Hepatocyte (in vitro differentiated cells): ENCODE results near the gene KHDRBS2. TPM values are rescaled to one million over a fixed set of nuclear protein-coding genes. Genes with fewer than 3 reads are reported as not detected.
A peak's percentile ranks its signal among the peaks of the same experiment; 100 is the strongest.

Source experiments
- DNase-seq: peaks from one replicate; pipeline ENCODE4 v3.0.0-alpha.2; 2016; ENCODE audit warnings: low spot score
- H2AFZ ChIP-seq: fragments of 200-600 bp; sonication (generic); 2 replicates; pipeline ENCODE4 v1.6.0; 2016; ENCODE audit warnings: antibody characterized with exemption, mild to moderate bottlenecking
- H3K27ac ChIP-seq: fragments of 200-600 bp; sonication (generic); 2 replicates; pipeline ENCODE4 v1.5.1; 2016; ENCODE audit warnings: mild to moderate bottlenecking
- H3K27me3 ChIP-seq: fragments of 200-600 bp; sonication (generic); 2 replicates; pipeline ENCODE4 v1.6.1; 2016
- H3K36me3 ChIP-seq: fragments of 200-600 bp; sonication (generic); replicated peaks from 2 replicates; pipeline ENCODE4 v1.5.1; 2016; ENCODE audit warnings: low read depth; ENCODE audit not compliant: insufficient read depth
- H3K4me1 ChIP-seq: fragments of 200-600 bp; sonication (generic); 2 replicates; pipeline ENCODE4 v1.5.1; 2016; ENCODE audit warnings: mild to moderate bottlenecking, moderate library complexity; ENCODE audit not compliant: insufficient read depth
- H3K4me2 ChIP-seq: fragments of 200-600 bp; sonication (generic); 2 replicates; pipeline ENCODE4 v1.6.0; 2016
- H3K4me3 ChIP-seq: fragments of 200-600 bp; sonication (generic); 2 replicates; pipeline ENCODE4 v1.5.1; 2016; ENCODE audit warnings: mild to moderate bottlenecking
- H3K79me2 ChIP-seq: fragments of 200-600 bp; sonication (generic); 2 replicates; pipeline ENCODE4 v1.6.0; 2017; ENCODE audit warnings: mild to moderate bottlenecking
- H3K9me2 ChIP-seq: fragments of 200-600 bp; sonication (generic); replicated peaks from 2 replicates; pipeline ENCODE4 v1.6.0; 2017; ENCODE audit warnings: mild to moderate bottlenecking; ENCODE audit not compliant: insufficient read depth
- H3K9me3 ChIP-seq: fragments of 200-600 bp; sonication (generic); 2 replicates; pipeline ENCODE4 v1.5.1; 2016; ENCODE audit warnings: low read depth, mild to moderate bottlenecking
- H4K20me1 ChIP-seq: fragments of 200-600 bp; sonication (generic); 2 replicates; pipeline ENCODE4 v1.6.0; 2016; ENCODE audit warnings: mild to moderate bottlenecking; ENCODE audit not compliant: insufficient read depth, poor library complexity, severe bottlenecking
- EZH2 ChIP-seq: fragments of 200-600 bp; sonication (generic); IDR thresholded peaks from 2 replicates; pipeline ENCODE4 v1.6.1; 2016; ENCODE audit warnings: antibody characterized with exemption, mild to moderate bottlenecking, borderline replicate concordance
- EZH2phosphoT487 ChIP-seq: fragments of 200-600 bp; sonication (generic); IDR thresholded peaks from one replicate; pipeline ENCODE4 v1.6.1; 2018; ENCODE audit warnings: antibody characterized with exemption, mild to moderate bottlenecking, low read depth, moderate library complexity; ENCODE audit not compliant: unreplicated experiment, severe bottlenecking
- WGBS: methylation state at CpG from one replicate; pipeline ENCODE4 v1.1.6; 2016; ENCODE audit warnings: low lambda C conversion rate; ENCODE audit errors: missing lambda C conversion rate; 5-methylcytosine and 5-hydroxymethylcytosine counted together
- polyA plus RNA-seq: library from polyadenylated mRNA; unstranded; fragments of >200 nt; fragmentation: Nextera tagmentation; extraction: Ambion mirVana; gene quantifications from 2 replicates; pipeline ENCODE4 v1.2.1, GENCODE V29; 2016
- total RNA-seq: library from RNA; depleted of rRNA; stranded (reverse); fragments of >200 nt; gene quantifications from 2 replicates; pipeline ENCODE4 v1.2.3, GENCODE V29; 2014
- TF ChIP-seq, protein P1 (sequence below): fragments of 200-600 bp; sonication (generic); IDR thresholded peaks from 2 replicates; pipeline ENCODE4 v1.5.1; 2016; ENCODE audit warnings: antibody characterized with exemption, mild to moderate bottlenecking; ENCODE audit not compliant: poor library complexity

Gene KHDRBS2
- total and polyA plus RNA-seq, 2 experiments from 2014 or later: 5.9 to 12.3 TPM

DNA sequence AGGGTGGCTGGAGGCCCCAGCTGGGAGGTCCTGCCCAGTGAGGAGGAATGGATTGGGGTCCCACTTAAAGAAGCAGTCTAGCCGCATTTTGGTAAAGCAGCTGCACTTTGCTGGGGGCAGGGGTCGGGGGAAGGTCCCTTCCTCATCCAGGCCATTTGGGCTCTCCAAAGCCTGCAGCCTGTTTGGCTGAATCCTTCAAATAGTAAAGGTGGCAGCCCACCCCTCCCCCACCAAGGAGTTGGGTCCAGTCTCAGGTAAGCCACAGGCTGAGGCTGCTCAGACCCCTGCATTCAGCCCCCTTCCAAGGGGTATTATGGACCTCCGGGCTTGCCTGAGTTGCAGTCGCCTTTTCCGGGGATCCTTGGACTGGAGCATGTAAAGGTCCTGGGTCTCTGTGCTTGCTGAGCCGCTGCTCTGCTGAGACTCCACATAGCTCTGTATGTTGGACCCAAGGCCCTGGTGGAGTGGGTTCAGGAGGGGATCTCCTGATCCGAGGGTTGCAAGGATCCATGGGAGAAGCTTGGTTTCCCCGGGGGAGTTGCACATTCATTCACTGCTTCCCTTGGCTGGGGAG is 417.4 kb downstream of the KHDRBS2 start:
- Histone ChIP-seq H3K4me1 (no peaks in the 10 kb centered on the region), H2AFZ (no peak overlapping the region), H3K9me3 (no peaks in the 10 kb centered on the region), H3K79me2 (no peaks in the 10 kb centered on the region), H3K36me3 (no peaks in the 10 kb centered on the region), H3K27me3 (no peaks in the 10 kb centered on the region), H3K4me3 (no peak overlapping the region), H3K27ac (no peak overlapping the region), H4K20me1 (no peaks in the 10 kb centered on the region), H3K9me2 (no peaks in the 10 kb centered on the region), H3K4me2 (no peak overlapping the region)
- DNase-seq: no peak
- TF ChIP-seq EZH2phosphoT487 (no peak), EZH2 (no peak)
- TF ChIP-seq, protein P1, sequence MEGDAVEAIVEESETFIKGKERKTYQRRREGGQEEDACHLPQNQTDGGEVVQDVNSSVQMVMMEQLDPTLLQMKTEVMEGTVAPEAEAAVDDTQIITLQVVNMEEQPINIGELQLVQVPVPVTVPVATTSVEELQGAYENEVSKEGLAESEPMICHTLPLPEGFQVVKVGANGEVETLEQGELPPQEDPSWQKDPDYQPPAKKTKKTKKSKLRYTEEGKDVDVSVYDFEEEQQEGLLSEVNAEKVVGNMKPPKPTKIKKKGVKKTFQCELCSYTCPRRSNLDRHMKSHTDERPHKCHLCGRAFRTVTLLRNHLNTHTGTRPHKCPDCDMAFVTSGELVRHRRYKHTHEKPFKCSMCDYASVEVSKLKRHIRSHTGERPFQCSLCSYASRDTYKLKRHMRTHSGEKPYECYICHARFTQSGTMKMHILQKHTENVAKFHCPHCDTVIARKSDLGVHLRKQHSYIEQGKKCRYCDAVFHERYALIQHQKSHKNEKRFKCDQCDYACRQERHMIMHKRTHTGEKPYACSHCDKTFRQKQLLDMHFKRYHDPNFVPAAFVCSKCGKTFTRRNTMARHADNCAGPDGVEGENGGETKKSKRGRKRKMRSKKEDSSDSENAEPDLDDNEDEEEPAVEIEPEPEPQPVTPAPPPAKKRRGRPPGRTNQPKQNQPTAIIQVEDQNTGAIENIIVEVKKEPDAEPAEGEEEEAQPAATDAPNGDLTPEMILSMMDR: no peak
- WGBS: 94% methylated on average over 7 of the region's 8 CpGs

DNA sequence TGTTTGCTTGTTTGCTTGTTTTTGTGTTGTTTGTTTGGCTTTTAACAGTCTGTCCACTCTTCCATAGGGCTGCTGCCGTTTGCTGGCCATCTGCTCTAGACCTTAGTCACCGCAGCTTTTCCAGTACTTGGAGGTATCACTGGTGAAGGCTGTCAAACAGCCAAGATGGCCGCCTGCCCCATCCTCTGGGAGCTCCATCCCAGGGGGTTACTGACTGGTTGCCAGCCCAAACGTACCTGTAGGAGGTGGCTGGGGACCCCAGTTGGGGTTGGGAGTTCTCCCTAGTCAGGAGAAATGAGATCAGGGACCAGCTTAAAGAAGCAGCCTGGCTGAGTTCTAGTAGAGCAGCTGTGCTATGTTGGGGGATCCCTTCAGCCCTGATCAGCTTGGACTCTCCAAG is 418.4 kb downstream of the KHDRBS2 start:
- H3K9me2 ChIP-seq: no peaks in the 10 kb centered on the region
- WGBS: 88% methylated on average over 4 of the region's 4 CpGs
- no peak for DNase-seq
- H3K9me3 ChIP-seq: no peaks in the 10 kb centered on the region
- TF ChIP-seq EZH2 (no peak), EZH2phosphoT487 (no peak)
- TF ChIP-seq, protein P1: no peak
- no peaks in the 10 kb centered on the region for H3K27me3 ChIP-seq
- no peaks in the 10 kb centered on the region for H4K20me1 ChIP-seq
- no peak overlapping the region for H2AFZ ChIP-seq
- H3K36me3 ChIP-seq: no peaks in the 10 kb centered on the region
- no peak overlapping the region for H3K27ac ChIP-seq
- no peak overlapping the region for H3K4me2 ChIP-seq
- H3K79me2 ChIP-seq: no peaks in the 10 kb centered on the region
- no peaks in the 10 kb centered on the region for H3K4me1 ChIP-seq
- H3K4me3 ChIP-seq: no peak overlapping the region

DNA sequence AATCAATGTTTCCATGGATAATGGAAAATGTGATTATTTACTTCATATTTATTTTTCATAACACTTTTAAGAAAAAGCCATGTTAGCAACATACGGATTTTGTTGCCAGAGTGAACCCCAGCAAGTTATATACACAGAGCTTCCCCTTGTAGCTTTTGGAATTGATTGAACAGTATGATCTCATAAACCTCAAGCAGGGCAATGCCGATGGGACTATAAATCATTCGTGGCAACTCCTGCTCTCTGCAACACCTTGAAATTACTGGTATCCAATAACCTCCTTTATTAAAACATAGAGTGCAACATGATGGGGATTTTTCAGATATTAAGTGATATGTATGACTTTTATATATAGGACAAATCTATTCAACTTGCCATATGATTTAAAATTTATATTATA is 428.5 kb downstream of the KHDRBS2 start:
- TF ChIP-seq, protein P1: no peak
- no peak for TF ChIP-seq EZH2phosphoT487
- no peak for TF ChIP-seq EZH2
- Histone ChIP-seq H3K79me2 (no peaks in the 10 kb centered on the region), H3K4me3 (no peak overlapping the region), H2AFZ (no peak overlapping the region), H3K27me3 (no peaks in the 10 kb centered on the region), H3K27ac (no peak overlapping the region), H3K9me2 (no peaks in the 10 kb centered on the region), H3K9me3 (no peaks in the 10 kb centered on the region), H3K4me1 (no peaks in the 10 kb centered on the region), H3K4me2 (no peak overlapping the region), H4K20me1 (no peaks in the 10 kb centered on the region), H3K36me3 (no peaks in the 10 kb centered on the region)
- DNase-seq: no peak
- 94% methylated on average over 3 of the region's 3 CpGs for WGBS

DNA sequence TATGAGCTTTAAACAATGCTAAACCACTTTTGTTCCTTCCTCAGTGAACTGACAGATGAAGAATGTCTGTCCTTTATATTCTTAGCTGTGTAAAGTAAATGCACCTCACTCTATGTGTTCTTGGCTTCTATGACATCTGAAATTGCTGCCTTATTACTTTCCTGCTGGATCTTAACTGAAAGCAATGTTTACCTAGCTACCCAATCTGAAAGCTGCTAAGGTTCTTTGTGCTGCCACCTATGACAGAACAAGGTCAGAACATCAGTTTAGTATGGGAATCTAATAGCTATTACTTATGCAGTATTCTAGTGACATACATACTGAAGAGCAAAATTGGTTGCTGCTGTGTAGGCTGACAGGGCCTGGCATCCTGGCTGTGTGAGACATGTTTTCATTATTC is 444.1 kb downstream of the KHDRBS2 start:
- DNase-seq: peak; percentile 3
- H4K20me1 ChIP-seq: no peaks in the 10 kb centered on the region
- no peak overlapping the region for H2AFZ ChIP-seq
- TF ChIP-seq, protein P1: no peak
- TF ChIP-seq EZH2: no peak
- TF ChIP-seq EZH2phosphoT487: no peak
- no peaks in the 10 kb centered on the region for H3K79me2 ChIP-seq
- H3K4me1 ChIP-seq: peaks cover 3% of the 10 kb centered on the region
- no peak overlapping the region for H3K4me2 ChIP-seq
- H3K9me2 ChIP-seq: no peaks in the 10 kb centered on the region
- no peaks in the 10 kb centered on the region for H3K27me3 ChIP-seq
- H3K9me3 ChIP-seq: no peaks in the 10 kb centered on the region
- H3K4me3 ChIP-seq: no peak overlapping the region
- no peaks in the 10 kb centered on the region for H3K36me3 ChIP-seq
- no peak overlapping the region for H3K27ac ChIP-seq
